HG03575 (cell line): ENCODE results near the gene KRT16.
"Not testable (repeated sequence)": the region's sequence is repeated elsewhere in the genome, so short reads cannot be mapped to it uniquely, and the experiment has no call there.

ENCODE experiments used
- ATAC-seq: cut with Tn5 transposase; IDR thresholded peaks from one replicate; pipeline ENCODE4 v1.9.1; 2021; ENCODE audit not compliant: unreplicated experiment, insufficient number of reproducible peaks, low FRiP score; ENCODE audit errors: extremely low read depth

KRT16 gene

GRCh38 chr17:41648411-41649195 lies 36.0 kb upstream of the KRT16 start:
- no peak for ATAC-seq

- no peak for ATAC-seq
These were observed 35.4 kb upstream of the KRT16 start for GRCh38 chr17:41647940-41648410.

GRCh38 chr17:41647038-41647813 lies 34.7 kb upstream of the KRT16 start:
- ATAC-seq = no peak

GRCh38 chr17:41642252-41643156 lies 29.9 kb upstream of the KRT16 start:
- no peak for ATAC-seq

GRCh38 chr17:41640596-41640995 lies 28.0 kb upstream of the KRT16 start:
- ATAC-seq = not testable (repeated sequence)

GRCh38 chr17:41639492-41640473 lies 27.2 kb upstream of the KRT16 start:
- no peak for ATAC-seq

- no peak for ATAC-seq
These were observed 26.4 kb upstream of the KRT16 start for GRCh38 chr17:41638941-41639340.

GRCh38 chr17:41638194-41638593 lies 25.6 kb upstream of the KRT16 start:
- ATAC-seq = no peak

GRCh38 chr17:41636652-41637051 lies 24.1 kb upstream of the KRT16 start:
- ATAC-seq = no peak

GRCh38 chr17:41635121-41636097 lies 22.8 kb upstream of the KRT16 start:
- no peak for ATAC-seq

GRCh38 chr17:41634639-41635038 lies 22.1 kb upstream of the KRT16 start:
- no peak for ATAC-seq

GRCh38 chr17:41633556-41634199 lies 21.1 kb upstream of the KRT16 start:
- no peak for ATAC-seq

GRCh38 chr17:41632482-41633105 lies 20.0 kb upstream of the KRT16 start:
- ATAC-seq = no peak

GRCh38 chr17:41631898-41632285 lies 19.3 kb upstream of the KRT16 start:
- no peak for ATAC-seq

GRCh38 chr17:41631025-41631897 lies 18.7 kb upstream of the KRT16 start:
- no peak for ATAC-seq
